Activated CD4-positive, alpha-beta T cell treated with anti-CD3 and anti-CD28 coated beads, Interleukin-2, Interleukin-4, amounts not matched to agents 100 ng/mL and 50 ng/mL, durations not matched to agents 16 hours and 8 hours (primary cell): ENCODE results near the gene PGK2.

ENCODE experiments used
- DNase-seq: peaks from one replicate; pipeline ENCODE4 v3.0.0-alpha.2; 2020; ENCODE audit warnings: low spot score

Gene PGK2

DNA sequence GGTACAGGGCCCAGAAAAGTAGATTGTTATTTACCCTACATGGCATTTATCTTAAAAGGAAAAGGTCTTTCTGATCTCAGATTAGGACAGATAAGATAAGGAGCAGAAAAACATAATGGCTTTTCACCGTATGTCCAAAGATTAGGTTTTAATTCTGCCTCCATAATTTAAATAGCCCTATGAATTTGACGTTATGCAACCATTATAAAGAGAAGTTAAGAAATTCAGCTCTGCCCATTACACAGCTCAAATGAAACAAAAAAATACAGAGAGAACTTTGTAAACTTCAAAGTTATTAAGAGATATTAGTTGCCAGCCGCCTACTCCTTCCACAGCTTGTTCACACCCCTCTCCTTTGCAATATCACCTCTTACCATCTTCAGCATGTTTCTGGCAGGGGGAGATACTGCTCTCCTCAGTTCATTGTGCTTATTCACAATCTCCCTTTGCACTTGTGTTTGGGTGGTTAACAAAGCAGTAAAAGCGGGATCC lies 51.0 kb downstream of the PGK2 start:
- no peak for DNase-seq
